Neural progenitor cell (in vitro differentiated cells): ENCODE measurements around the gene RPRD2.

Source experiments
- EZH2 ChIP-seq: fragments of 200-600 bp; sonication (generic); IDR thresholded peaks from 2 replicates; pipeline ENCODE4 v1.6.1; 2017; ENCODE audit warnings: antibody characterized with exemption, mild to moderate bottlenecking, moderate library complexity
- EZH2phosphoT487 ChIP-seq: fragments of 200-600 bp; sonication (generic); IDR thresholded peaks from 2 replicates; pipeline ENCODE4 v1.6.1; 2017; ENCODE audit warnings: antibody characterized with exemption
- TF ChIP-seq, protein P1 (sequence below): fragments of 200-600 bp; sonication (generic); IDR thresholded peaks from 2 replicates; pipeline ENCODE4 v1.5.1; 2017; ENCODE audit warnings: antibody characterized with exemption, mild to moderate bottlenecking

DNA sequence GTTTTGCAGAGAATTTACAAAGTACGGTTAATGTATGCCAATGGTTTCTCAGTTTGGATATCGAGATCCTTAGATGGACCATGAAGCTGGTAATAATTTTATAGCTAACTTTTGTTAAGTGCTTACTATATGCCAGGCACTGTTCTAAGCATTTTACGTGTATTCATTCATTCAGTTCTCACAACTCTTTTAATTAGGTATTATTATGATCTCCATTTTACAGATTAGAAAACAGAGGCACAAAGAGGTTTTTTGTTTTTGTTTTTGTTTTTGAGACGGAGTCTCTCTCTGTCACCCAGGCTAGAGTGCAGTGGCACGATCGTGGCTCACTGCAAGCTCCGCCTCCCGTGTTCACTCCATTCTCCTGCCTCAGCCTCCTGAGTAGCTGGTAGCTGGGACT, 7.2 kb downstream of the RPRD2 start:
- TF ChIP-seq, protein P1, sequence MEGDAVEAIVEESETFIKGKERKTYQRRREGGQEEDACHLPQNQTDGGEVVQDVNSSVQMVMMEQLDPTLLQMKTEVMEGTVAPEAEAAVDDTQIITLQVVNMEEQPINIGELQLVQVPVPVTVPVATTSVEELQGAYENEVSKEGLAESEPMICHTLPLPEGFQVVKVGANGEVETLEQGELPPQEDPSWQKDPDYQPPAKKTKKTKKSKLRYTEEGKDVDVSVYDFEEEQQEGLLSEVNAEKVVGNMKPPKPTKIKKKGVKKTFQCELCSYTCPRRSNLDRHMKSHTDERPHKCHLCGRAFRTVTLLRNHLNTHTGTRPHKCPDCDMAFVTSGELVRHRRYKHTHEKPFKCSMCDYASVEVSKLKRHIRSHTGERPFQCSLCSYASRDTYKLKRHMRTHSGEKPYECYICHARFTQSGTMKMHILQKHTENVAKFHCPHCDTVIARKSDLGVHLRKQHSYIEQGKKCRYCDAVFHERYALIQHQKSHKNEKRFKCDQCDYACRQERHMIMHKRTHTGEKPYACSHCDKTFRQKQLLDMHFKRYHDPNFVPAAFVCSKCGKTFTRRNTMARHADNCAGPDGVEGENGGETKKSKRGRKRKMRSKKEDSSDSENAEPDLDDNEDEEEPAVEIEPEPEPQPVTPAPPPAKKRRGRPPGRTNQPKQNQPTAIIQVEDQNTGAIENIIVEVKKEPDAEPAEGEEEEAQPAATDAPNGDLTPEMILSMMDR = no peak
- TF ChIP-seq EZH2 (no peak), EZH2phosphoT487 (no peak)
